WERI-Rb-1 (cell line): ENCODE measurements around the gene PRSS21.

Experiments used
- DNase-seq: peaks from one replicate; pipeline ENCODE4 v3.0.0-alpha.2; 2020
- H3K27ac ChIP-seq: fragments of 250-450 bp; sonication (Bioruptor Pico); 2 replicates; pipeline ENCODE4 v1.5.1; 2020; ENCODE audit warnings: mild to moderate bottlenecking, moderate library complexity
- H3K27me3 ChIP-seq: fragments of 250-450 bp; sonication (Bioruptor Pico); 2 replicates; pipeline ENCODE4 v1.5.1; 2021; ENCODE audit warnings: mild to moderate bottlenecking, low read depth, moderate library complexity; ENCODE audit not compliant: insufficient read depth, severe bottlenecking
- H3K36me3 ChIP-seq: fragments of 250-450 bp; sonication (Bioruptor Pico); 2 replicates; pipeline ENCODE4 v1.5.1; 2020; ENCODE audit warnings: mild to moderate bottlenecking, moderate library complexity
- H3K4me3 ChIP-seq: 2 replicates; pipeline ENCODE4 v1.5.1; 2011; ENCODE audit warnings: low read depth, mild to moderate bottlenecking, control low read depth, low read length
- H3K9me3 ChIP-seq: fragments of 250-450 bp; sonication (Bioruptor Pico); 2 replicates; pipeline ENCODE4 v1.5.1; 2021; ENCODE audit warnings: mild to moderate bottlenecking, moderate library complexity; ENCODE audit not compliant: severe bottlenecking
- CTCF ChIP-seq: IDR thresholded peaks from 2 replicates; pipeline ENCODE4 v1.5.1; 2011; ENCODE audit warnings: low read depth, mild to moderate bottlenecking, control low read depth, inconsistent platforms, low read length

The PRSS21 gene

GRCh38 chr16:2824626-2825025 lies 7.6 kb downstream of the PRSS21 start:
- Histone ChIP-seq H3K27ac (no peak overlapping the region), H3K36me3 (no peaks in the 10 kb centered on the region), H3K4me3 (no peak overlapping the region), H3K9me3 (no peaks in the 10 kb centered on the region), H3K27me3 (no peaks in the 10 kb centered on the region)
- TF ChIP-seq CTCF, result no peak
- no peak for DNase-seq

- DNase-seq, result peak; percentile 5
- no peaks in the 10 kb centered on the region for H3K36me3 ChIP-seq
- no peak overlapping the region for H3K4me3 ChIP-seq
- no peaks in the 10 kb centered on the region for H3K27me3 ChIP-seq
- TF ChIP-seq CTCF, result no peak
- no peak overlapping the region for H3K27ac ChIP-seq
- no peaks in the 10 kb centered on the region for H3K9me3 ChIP-seq
Observed at GRCh38 chr16:2825049-2825742, 8.2 kb downstream of the PRSS21 start.

GRCh38 chr16:2825906-2826305 lies 8.9 kb downstream of the PRSS21 start:
- Histone ChIP-seq H3K4me3 (no peak overlapping the region), H3K9me3 (no peaks in the 10 kb centered on the region), H3K27ac (peak overlapping the region; percentile 16; the same call in 1 of the 2 replicates), H3K27me3 (no peaks in the 10 kb centered on the region), H3K36me3 (no peaks in the 10 kb centered on the region)
- peak; percentile 53 for DNase-seq
- no peak for TF ChIP-seq CTCF

GRCh38 chr16:2826591-2827373 lies 9.7 kb downstream of the PRSS21 start:
- TF ChIP-seq CTCF, result no peak
- Histone ChIP-seq H3K27ac (no peak overlapping the region), H3K36me3 (no peaks in the 10 kb centered on the region), H3K27me3 (no peaks in the 10 kb centered on the region), H3K9me3 (no peaks in the 10 kb centered on the region), H3K4me3 (no peak overlapping the region)
- DNase-seq, result no peak

- DNase-seq, result no peak
- Histone ChIP-seq H3K27me3 (no peaks in the 10 kb centered on the region), H3K36me3 (no peaks in the 10 kb centered on the region)
Observed at GRCh38 chr16:2827374-2827791, 10.3 kb downstream of the PRSS21 start.

More at GRCh38 chr16:2827374-2827791, 10.3 kb downstream of the PRSS21 start:
- Histone ChIP-seq H3K27ac (no peak overlapping the region), H3K9me3 (no peaks in the 10 kb centered on the region), H3K4me3 (no peak overlapping the region)
- no peak for TF ChIP-seq CTCF
